HCT116 (cell line): ENCODE data around the gene FURIN. TPM values are rescaled to one million over a fixed set of nuclear protein-coding genes. Genes with fewer than 3 reads are reported as not detected.

ENCODE experiments used
- ATAC-seq: fragments of 200-7000 bp; cut with Tn5 transposase; 2 replicates; pipeline ENCODE4 v1.9.1; 2020; ENCODE audit warnings: mild to moderate bottlenecking, moderate library complexity
- BruUV-seq: library from RNA; stranded (reverse); fragments of 400-500 nt; replicated peaks from 2 replicates; lab custom pipeline; 2021; lab: Mats Ljungman, UMichigan
- CTCF ChIA-PET: fragments of 300-600 bp; sonication (Branson Sonifier 250); formaldehyde crosslinking; loops from one replicate; lab custom pipeline; 2021; ENCODE audit warnings: antibody characterized with exemption; lab: Charles Lee
- POLR2A ChIA-PET: fragments of 300-600, 350-600 bp; sonication (Branson Sonifier 250); formaldehyde crosslinking; loops from one replicate; lab custom pipeline; 2021; ENCODE audit warnings: antibody characterized with exemption; lab: Charles Lee
- RAD21 ChIA-PET, 2 experiments: fragments of 300-600 bp; sonication (Branson Sonifier 250); formaldehyde crosslinking; loops; one replicate each; lab custom pipeline; 2023; ENCODE audit warnings: low total read pairs in 2 of 2; ENCODE audit not compliant: uncharacterized antibody in 2 of 2, unreplicated experiment in 2 of 2, low non-redundant PET in 1 of 2; lab: Charles Lee
- DNase-seq: peaks from one replicate; pipeline ENCODE4 v3.0.0-alpha.2; 2010; ENCODE audit warnings: low read depth, low spot score
- H2AFZ ChIP-seq: fragments of 200-600 bp; shearing (Covaris generic), sonication (generic); 2 replicates; pipeline ENCODE4 v1.6.1; 2017; ENCODE audit warnings: low read depth, mixed run types, mixed read lengths, antibody characterized with exemption, low read length; ENCODE audit not compliant: poor library complexity, severe bottlenecking
- H3K27ac ChIP-seq: 2 replicates; pipeline ENCODE4 v1.5.1; 2012; ENCODE audit warnings: low read depth, low read length
- H3K27me3 ChIP-seq: fragments of 200-600 bp; sonication (generic); 2 replicates; pipeline ENCODE4 v1.6.1; 2016; ENCODE audit warnings: mixed run types, low read length, mixed read lengths; ENCODE audit not compliant: insufficient read depth
- H3K36me3 ChIP-seq, 2 experiments: fragments of 200-500 bp in 1 of 2; fragments of 200-600 bp in 1 of 2; sonication (Bioruptor generic) in 1 of 2; sonication (generic) in 1 of 2; 2 replicates each; pipeline versions ENCODE4 v1.5.1 to v1.6.1; 2014 to 2016; ENCODE audit warnings: low read length in 2 of 2, inconsistent platforms in 1 of 2, mixed read lengths in 1 of 2, mixed run types in 1 of 2; ENCODE audit not compliant: insufficient read depth in 2 of 2, control insufficient read depth in 1 of 2
- H3K4me1 ChIP-seq, 2 experiments: fragments of 200-600 bp in 1 of 2; sonication (generic) in 1 of 2; 2 replicates each; pipeline versions ENCODE4 v1.5.1 to v1.6.1; 2012 to 2017; ENCODE audit warnings: low read length in 2 of 2, inconsistent platforms in 1 of 2, mild to moderate bottlenecking in 1 of 2, mixed read lengths in 1 of 2, mixed run types in 1 of 2, moderate library complexity in 1 of 2; ENCODE audit not compliant: insufficient read depth in 2 of 2, control insufficient read depth in 1 of 2
- H3K4me2 ChIP-seq: fragments of 200-600 bp; sonication (generic); 2 replicates; pipeline ENCODE4 v1.6.1; 2017; ENCODE audit warnings: mixed run types, low read length, mixed read lengths
- H3K4me3 ChIP-seq, 2 experiments: fragments of 200-600 bp in 1 of 2; sonication (generic) in 1 of 2; replicated peaks in 1 of 2; 2 replicates each; pipeline ENCODE4 v1.5.1; 2011 to 2016; ENCODE audit warnings: low read length in 2 of 2, control low read depth in 1 of 2, low read depth in 1 of 2, mild to moderate bottlenecking in 1 of 2, mixed read lengths in 1 of 2, mixed run types in 1 of 2
- H3K79me2 ChIP-seq: fragments of 200-600 bp; sonication (generic); 2 replicates; pipeline ENCODE4 v1.6.1; 2017; ENCODE audit warnings: mild to moderate bottlenecking, mixed run types, low read length, moderate library complexity, mixed read lengths; ENCODE audit not compliant: insufficient read depth
- H3K9ac ChIP-seq: fragments of 200-600 bp; sonication (generic); 2 replicates; pipeline ENCODE4 v1.6.1; 2016; ENCODE audit warnings: low read length, mixed read lengths
- H3K9me2 ChIP-seq: fragments of 200-600 bp; sonication (generic), shearing (Covaris generic); 2 replicates; pipeline ENCODE4 v1.6.1; 2017; ENCODE audit warnings: mixed run types, mild to moderate bottlenecking, moderate library complexity; ENCODE audit not compliant: insufficient read depth
- H3K9me3 ChIP-seq, 2 experiments: fragments of 200-500 bp in 1 of 2; fragments of 200-600 bp in 1 of 2; sonication (Bioruptor generic) in 1 of 2; sonication (generic) in 1 of 2; 2 replicates each; pipeline ENCODE4 v1.6.1; 2014 to 2017; ENCODE audit warnings: low read length in 2 of 2, mixed read lengths in 2 of 2, inconsistent platforms in 1 of 2, low read depth in 1 of 2, mild to moderate bottlenecking in 1 of 2, mixed run types in 1 of 2, moderate library complexity in 1 of 2; ENCODE audit not compliant: control insufficient read depth in 1 of 2, insufficient read depth in 1 of 2
- H4K20me1 ChIP-seq: fragments of 200-600 bp; sonication (generic), shearing (Covaris generic); 2 replicates; pipeline ENCODE4 v1.6.1; 2017; ENCODE audit warnings: mixed run types, mild to moderate bottlenecking, moderate library complexity; ENCODE audit not compliant: insufficient read depth
- CBX3 ChIP-seq: IDR thresholded peaks from 2 replicates; pipeline ENCODE4 v1.6.1; 2012; ENCODE audit warnings: low read depth
- EGR1 ChIP-seq: IDR thresholded peaks from 2 replicates; pipeline ENCODE4 v1.6.1; 2012; ENCODE audit warnings: low read depth
- EZH2 ChIP-seq: fragments of 200-600 bp; sonication (generic); IDR thresholded peaks from 2 replicates; pipeline ENCODE4 v1.6.1; 2017; ENCODE audit warnings: antibody characterized with exemption, mixed run types
- SP1 ChIP-seq: IDR thresholded peaks from 2 replicates; pipeline ENCODE4 v1.6.1; 2012; ENCODE audit warnings: low read depth
- SRF ChIP-seq: IDR thresholded peaks from 2 replicates; pipeline ENCODE4 v1.6.1; 2012; ENCODE audit warnings: low read depth
- ZBTB33 ChIP-seq: IDR thresholded peaks from 2 replicates; pipeline ENCODE4 v1.6.1; 2011; ENCODE audit warnings: mild to moderate bottlenecking, low read length, moderate library complexity; ENCODE audit not compliant: insufficient replicate concordance; ENCODE audit errors: extremely low read depth
- ZNF274 ChIP-seq: fragments of 200-500 bp; sonication (Bioruptor generic); IDR thresholded peaks from 2 replicates; pipeline ENCODE4 v1.6.1; 2014; ENCODE audit warnings: mild to moderate bottlenecking, low read depth, low read length, inconsistent platforms
- intact Hi-C: fragments of 100-400 bp; cut with micrococcal nuclease; formaldehyde crosslinking; loops from 2 replicates; pipeline ENCODE4 v1.10.0; 2022
- total RNA-seq: library from RNA; stranded (reverse); gene quantifications from one replicate; pipeline ENCODE4 v1.2.1, GENCODE V29; 2021; ENCODE audit not compliant: unreplicated experiment
- TF ChIP-seq, protein P1 (sequence below): IDR thresholded peaks from 2 replicates; pipeline ENCODE4 v1.6.1; 2012; ENCODE audit warnings: low read depth

FURIN gene
- total RNA-seq, 1 experiment from 2014 or later, result 42.0 TPM

DNA sequence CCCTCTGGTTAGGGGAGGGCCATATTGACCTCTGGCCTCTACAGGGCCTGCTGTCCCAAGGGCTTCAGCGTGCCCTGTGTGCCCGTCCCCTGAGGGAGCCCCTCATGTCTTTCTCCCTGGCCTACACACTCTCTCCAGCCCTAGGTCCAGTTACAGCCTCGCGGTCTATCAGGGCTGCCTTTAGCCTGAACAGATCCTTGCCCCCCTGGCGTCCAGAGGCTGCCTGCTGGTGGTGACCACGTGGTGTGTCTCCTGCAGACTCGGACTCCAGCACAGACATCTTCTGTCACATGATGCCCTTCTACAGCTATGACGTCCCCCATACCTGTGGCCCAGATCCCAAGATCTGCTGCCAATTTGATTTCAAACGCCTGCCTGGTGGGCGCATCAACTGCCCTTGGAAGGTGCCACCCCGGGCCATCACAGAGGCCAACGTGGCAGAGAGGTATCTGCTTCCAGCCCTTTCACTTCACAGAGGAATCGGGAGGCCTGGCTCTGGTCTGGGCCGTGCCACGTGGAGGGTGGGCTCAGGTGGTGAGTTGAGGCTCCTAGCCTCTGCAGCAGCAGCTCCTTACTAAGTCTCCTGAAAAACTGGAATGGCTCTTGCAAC lies 38.8 kb downstream of the FURIN start:
- no peak overlapping the region for H3K27ac ChIP-seq
- H3K4me2 ChIP-seq, result no peak overlapping the region
- ChIA-PET RAD21 (no interaction called here), POLR2A (no interaction called here), CTCF (no interaction called here)
- H3K9ac ChIP-seq, result no peak overlapping the region
- no peak overlapping the region for H3K4me3 ChIP-seq
- no peak overlapping the region for H2AFZ ChIP-seq
- ATAC-seq (no peak), DNase-seq (no peak)
- H3K4me1 ChIP-seq, result peaks cover 2 to 11% of the 10 kb centered on the region in 2 experiments; a peak in 3 of 4 replicates
- intact Hi-C loops, result no loop called here
- H3K9me2 ChIP-seq, result no peaks in the 10 kb centered on the region
- peaks cover 10 to 12% of the 10 kb centered on the region in 2 experiments; a peak in 3 of 4 replicates for H3K36me3 ChIP-seq
- no peaks in the 10 kb centered on the region for H3K79me2 ChIP-seq
- TF ChIP-seq CBX3, result no peak
- TF ChIP-seq EZH2, result no peak
- TF ChIP-seq ZNF274, result no peak
- TF ChIP-seq SP1, result no peak
- TF ChIP-seq EGR1, result no peak
- TF ChIP-seq, protein P1, sequence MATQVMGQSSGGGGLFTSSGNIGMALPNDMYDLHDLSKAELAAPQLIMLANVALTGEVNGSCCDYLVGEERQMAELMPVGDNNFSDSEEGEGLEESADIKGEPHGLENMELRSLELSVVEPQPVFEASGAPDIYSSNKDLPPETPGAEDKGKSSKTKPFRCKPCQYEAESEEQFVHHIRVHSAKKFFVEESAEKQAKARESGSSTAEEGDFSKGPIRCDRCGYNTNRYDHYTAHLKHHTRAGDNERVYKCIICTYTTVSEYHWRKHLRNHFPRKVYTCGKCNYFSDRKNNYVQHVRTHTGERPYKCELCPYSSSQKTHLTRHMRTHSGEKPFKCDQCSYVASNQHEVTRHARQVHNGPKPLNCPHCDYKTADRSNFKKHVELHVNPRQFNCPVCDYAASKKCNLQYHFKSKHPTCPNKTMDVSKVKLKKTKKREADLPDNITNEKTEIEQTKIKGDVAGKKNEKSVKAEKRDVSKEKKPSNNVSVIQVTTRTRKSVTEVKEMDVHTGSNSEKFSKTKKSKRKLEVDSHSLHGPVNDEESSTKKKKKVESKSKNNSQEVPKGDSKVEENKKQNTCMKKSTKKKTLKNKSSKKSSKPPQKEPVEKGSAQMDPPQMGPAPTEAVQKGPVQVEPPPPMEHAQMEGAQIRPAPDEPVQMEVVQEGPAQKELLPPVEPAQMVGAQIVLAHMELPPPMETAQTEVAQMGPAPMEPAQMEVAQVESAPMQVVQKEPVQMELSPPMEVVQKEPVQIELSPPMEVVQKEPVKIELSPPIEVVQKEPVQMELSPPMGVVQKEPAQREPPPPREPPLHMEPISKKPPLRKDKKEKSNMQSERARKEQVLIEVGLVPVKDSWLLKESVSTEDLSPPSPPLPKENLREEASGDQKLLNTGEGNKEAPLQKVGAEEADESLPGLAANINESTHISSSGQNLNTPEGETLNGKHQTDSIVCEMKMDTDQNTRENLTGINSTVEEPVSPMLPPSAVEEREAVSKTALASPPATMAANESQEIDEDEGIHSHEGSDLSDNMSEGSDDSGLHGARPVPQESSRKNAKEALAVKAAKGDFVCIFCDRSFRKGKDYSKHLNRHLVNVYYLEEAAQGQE, result no peak
- no peak for TF ChIP-seq SRF
- TF ChIP-seq ZBTB33, result no peak
- no peaks in the 10 kb centered on the region for H3K27me3 ChIP-seq
- H3K9me3 ChIP-seq, result no peaks in the 10 kb centered on the region
- no peaks in the 10 kb centered on the region for H4K20me1 ChIP-seq
- no TSS peak for BruUV-seq
